ENCODE measurements around the gene CEP131. TPM values are rescaled to one million over a fixed set of nuclear protein-coding genes. Genes with fewer than 3 reads are reported as not detected.

Gene CEP131
- total and polyA plus RNA-seq, 2 of the 8 experiments (the other 6 are each of a cell fraction or from before 2014, with no cell fraction given): 5.9 to 23.2 TPM

DNA sequence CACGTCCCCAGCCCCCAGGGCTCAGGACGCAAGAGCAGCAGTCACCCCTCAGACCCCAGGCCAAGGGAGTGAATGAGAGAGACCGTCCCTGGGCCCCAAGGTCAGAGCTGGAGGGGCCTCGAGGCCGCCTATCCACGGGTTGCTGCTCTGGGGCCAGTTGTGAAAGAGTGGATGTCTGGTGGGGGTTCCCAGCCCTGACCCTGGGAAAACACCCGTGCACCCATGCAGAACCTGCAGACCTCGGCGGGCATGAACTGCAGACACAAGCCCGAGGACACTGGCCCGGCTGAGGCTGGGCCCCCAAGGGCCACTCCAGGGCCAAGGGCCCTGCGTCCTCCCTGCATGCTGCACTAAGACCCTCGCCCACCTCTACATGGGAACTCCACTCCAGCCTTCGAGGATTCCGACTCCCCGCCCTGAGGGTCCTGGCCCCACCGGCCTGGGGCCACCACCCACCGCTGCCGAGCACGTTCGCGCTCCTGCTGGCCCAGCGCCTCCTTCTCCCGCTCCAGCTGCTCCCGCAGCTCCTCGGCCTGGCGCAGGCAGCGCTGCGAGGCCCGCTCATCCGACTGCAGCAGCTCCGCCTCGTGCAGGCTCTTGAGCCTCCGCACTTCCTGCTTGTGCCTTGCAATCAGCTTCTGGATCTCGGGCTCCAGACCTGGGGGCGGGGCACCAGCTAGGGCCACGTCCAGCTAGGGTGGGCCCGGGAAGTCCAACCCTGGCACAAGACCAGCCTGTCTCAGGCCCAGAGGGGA lies 29.1 kb downstream of the CEP131 start:
- H3K4ac ChIP-seq (replicated peaks; ENCODE audit: insufficient read length, low read depth, low read length): no peak overlapping the region
- FAIRE-seq (no peak), DNase-seq (ENCODE audit: low read depth in 1 of 2, low spot score in 2 of 2) (no peak)
- 95% methylated on average over 22 of the region's 38 CpGs; no CpG with 5 or more reads in 1 of the 2 experiments for WGBS, 2 experiments (ENCODE audit: extremely low coverage in 1 of 2, insufficient coverage in 1 of 2, insufficient read length in 1 of 2, insufficient replicate concordance in 2 of 2, low coverage in 1 of 2, low lambda C conversion rate in 2 of 2, missing lambda C conversion rate in 1 of 2)
- no peak overlapping the region for H2BK120ac ChIP-seq (replicated peaks; ENCODE audit: low read depth, low read length)
- H3K4me2 ChIP-seq (ENCODE audit: insufficient read depth in 1 of 2, low read depth in 2 of 2, low read length in 2 of 2): no peak overlapping the region
- no peak overlapping the region for H3K14ac ChIP-seq (ENCODE audit: insufficient read length)
- H3K56ac ChIP-seq (replicated peaks; ENCODE audit: insufficient read length, low read depth, low read length): no peak overlapping the region
- H3K27me3 ChIP-seq (replicated peaks in 1 of 4; ENCODE audit: control insufficient read depth in 3 of 4, extremely low read depth in 1 of 4, insufficient read depth in 3 of 4, low read length in 3 of 4): no peaks in the 10 kb centered on the region
- H3K18ac ChIP-seq (ENCODE audit: extremely low read depth, low read length): no peak overlapping the region
- H4K91ac ChIP-seq (replicated peaks; ENCODE audit: insufficient read length, low read length): no peak overlapping the region
- H3K23ac ChIP-seq (ENCODE audit: insufficient read length): no peak overlapping the region
- TF ChIP-seq EZH2 (IDR thresholded peaks at IDR 0.05; ENCODE audit: low read depth, low read length, severe bottlenecking) (no peak), CBX5 (IDR thresholded peaks at IDR 0.05; ENCODE audit: low read depth, low read length) (no peak), KDM4A (IDR thresholded peaks at IDR 0.05; ENCODE audit: low read depth, low read length, severe bottlenecking) (no peak), SRF (IDR thresholded peaks at IDR 0.05; ENCODE audit: low read depth, low read length) (no peak)
- H2BK20ac ChIP-seq (ENCODE audit: low read length): no peak overlapping the region
- H2BK12ac ChIP-seq (ENCODE audit: low read depth, low read length): no peak overlapping the region
- H2AFZ ChIP-seq (ENCODE audit: low read length): no peak overlapping the region
- H4K8ac ChIP-seq (ENCODE audit: extremely low read depth, insufficient read depth, low read length): peak overlapping the region; percentile 68; the same call in 1 of the 2 replicates
- no peaks in the 10 kb centered on the region for H3K9me3 ChIP-seq (ENCODE audit: insufficient read depth in 2 of 2, low read depth in 1 of 2, low read length in 1 of 2)
- no peak overlapping the region for H3K27ac ChIP-seq (ENCODE audit: low read depth, low read length)
- H3K79me1 ChIP-seq (ENCODE audit: low read depth, low read length): no peaks in the 10 kb centered on the region
- no peaks in the 10 kb centered on the region for H3K4me1 ChIP-seq (replicated peaks in 1 of 4; ENCODE audit: control insufficient read depth in 3 of 4, insufficient read depth in 4 of 4, low read length in 3 of 4)
- no peak overlapping the region for H4K5ac ChIP-seq (ENCODE audit: insufficient read length, low read depth, low read length)
- H3K36me3 ChIP-seq (ENCODE audit: control insufficient read depth in 2 of 4, insufficient read depth in 4 of 4, low read length in 3 of 4): peaks cover 0 to 23% (median 4%) of the 10 kb centered on the region in 4 experiments; a peak in 3 of 8 replicates
- ChIA-PET CTCF (ENCODE audit: partially characterized antibody) (interaction anchor here (1.2 to 2.0 kb wide), 3 partner anchors 9 to 72 kb away, joined by 3 to 7 read pairs (median 4); no protein-coding TSS in a partner anchor), POLR2A (ENCODE audit: partially characterized antibody) (no interaction called here)
- H2BK15ac ChIP-seq (ENCODE audit: low read length): no peak overlapping the region
- peaks cover 0 to 3% of the 10 kb centered on the region in 2 experiments for H4K20me1 ChIP-seq (replicated peaks in 1 of 2; ENCODE audit: control insufficient read depth in 1 of 2, insufficient read depth in 2 of 2, low read length in 2 of 2)
- H3K9ac ChIP-seq (replicated peaks in 1 of 4; ENCODE audit: extremely low read depth in 1 of 4, low read depth in 3 of 4, low read length in 3 of 4): no peak overlapping the region
- H3K4me3 ChIP-seq (ENCODE audit: extremely low read depth in 1 of 4, insufficient read depth in 2 of 4, low read depth in 3 of 4, low read length in 4 of 4): no peak overlapping the region
- no peak overlapping the region for H2BK5ac ChIP-seq (ENCODE audit: low read depth, low read length)
- H3K79me2 ChIP-seq (ENCODE audit: control insufficient read depth in 1 of 2, insufficient read depth in 2 of 2, low read length in 2 of 2): no peaks in the 10 kb centered on the region
- no peaks in the 10 kb centered on the region for H3K23me2 ChIP-seq (ENCODE audit: low read depth, low read length)
- no peak overlapping the region for H2AK5ac ChIP-seq (ENCODE audit: low read depth, low read length)

Measured in H1 (cell line).